ENCODE data around the gene BMP7.

Gene BMP7

GRCh38 chr20:57146155-57146554 is 120.3 kb downstream of the BMP7 start:
- H3K9me3 Mint-ChIP-seq = peaks cover under 1% of the 10 kb centered on the region
- H3K27me3 Mint-ChIP-seq (ENCODE audit: low read depth, poor library complexity) = peaks cover 16% of the 10 kb centered on the region
- no peak for DNase-seq
- no peak overlapping the region for H3K4me3 Mint-ChIP-seq
- H3K36me3 Mint-ChIP-seq (ENCODE audit: low read depth) = peaks cover under 1% of the 10 kb centered on the region
- TF ChIP-seq, protein P1, sequence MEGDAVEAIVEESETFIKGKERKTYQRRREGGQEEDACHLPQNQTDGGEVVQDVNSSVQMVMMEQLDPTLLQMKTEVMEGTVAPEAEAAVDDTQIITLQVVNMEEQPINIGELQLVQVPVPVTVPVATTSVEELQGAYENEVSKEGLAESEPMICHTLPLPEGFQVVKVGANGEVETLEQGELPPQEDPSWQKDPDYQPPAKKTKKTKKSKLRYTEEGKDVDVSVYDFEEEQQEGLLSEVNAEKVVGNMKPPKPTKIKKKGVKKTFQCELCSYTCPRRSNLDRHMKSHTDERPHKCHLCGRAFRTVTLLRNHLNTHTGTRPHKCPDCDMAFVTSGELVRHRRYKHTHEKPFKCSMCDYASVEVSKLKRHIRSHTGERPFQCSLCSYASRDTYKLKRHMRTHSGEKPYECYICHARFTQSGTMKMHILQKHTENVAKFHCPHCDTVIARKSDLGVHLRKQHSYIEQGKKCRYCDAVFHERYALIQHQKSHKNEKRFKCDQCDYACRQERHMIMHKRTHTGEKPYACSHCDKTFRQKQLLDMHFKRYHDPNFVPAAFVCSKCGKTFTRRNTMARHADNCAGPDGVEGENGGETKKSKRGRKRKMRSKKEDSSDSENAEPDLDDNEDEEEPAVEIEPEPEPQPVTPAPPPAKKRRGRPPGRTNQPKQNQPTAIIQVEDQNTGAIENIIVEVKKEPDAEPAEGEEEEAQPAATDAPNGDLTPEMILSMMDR (IDR thresholded peaks at IDR 0.05) = no peak
- H3K4me1 Mint-ChIP-seq = peaks cover 48% of the 10 kb centered on the region
- H3K27ac Mint-ChIP-seq = no peak overlapping the region

- TF ChIP-seq, protein P1 (IDR thresholded peaks at IDR 0.05) = no peak
- Mint-ChIP-seq H3K27ac (no peak overlapping the region), H3K36me3 (ENCODE audit: low read depth) (no peaks in the 10 kb centered on the region), H3K4me1 (peaks cover 48% of the 10 kb centered on the region), H3K9me3 (no peaks in the 10 kb centered on the region), H3K27me3 (ENCODE audit: low read depth, poor library complexity) (peaks cover 12% of the 10 kb centered on the region), H3K4me3 (no peak overlapping the region)
- no peak for DNase-seq
These were observed 121.3 kb downstream of the BMP7 start for GRCh38 chr20:57145089-57145631.

GRCh38 chr20:57143173-57143572 is 123.3 kb downstream of the BMP7 start:
- H3K36me3 Mint-ChIP-seq (ENCODE audit: low read depth) = no peaks in the 10 kb centered on the region
- no peak overlapping the region for H3K4me3 Mint-ChIP-seq
- TF ChIP-seq, protein P1 (IDR thresholded peaks at IDR 0.05) = no peak
- H3K4me1 Mint-ChIP-seq = peaks cover 38% of the 10 kb centered on the region
- no peaks in the 10 kb centered on the region for H3K9me3 Mint-ChIP-seq
- H3K27ac Mint-ChIP-seq = peak overlapping the region; percentile 55
- DNase-seq = no peak
- H3K27me3 Mint-ChIP-seq (ENCODE audit: low read depth, poor library complexity) = peaks cover 6% of the 10 kb centered on the region

- H3K36me3 Mint-ChIP-seq (ENCODE audit: low read depth) = no peaks in the 10 kb centered on the region
- H3K9me3 Mint-ChIP-seq = no peaks in the 10 kb centered on the region
- TF ChIP-seq, protein P1 (IDR thresholded peaks at IDR 0.05) = no peak
- peaks cover 33% of the 10 kb centered on the region for H3K4me1 Mint-ChIP-seq
- no peak overlapping the region for H3K27ac Mint-ChIP-seq
- no peak overlapping the region for H3K4me3 Mint-ChIP-seq
- no peak for DNase-seq
- peaks cover 6% of the 10 kb centered on the region for H3K27me3 Mint-ChIP-seq (ENCODE audit: low read depth, poor library complexity)
These were observed 123.8 kb downstream of the BMP7 start for GRCh38 chr20:57142667-57143066.

- no peak for DNase-seq
- TF ChIP-seq, protein P1 (IDR thresholded peaks at IDR 0.05) = no peak
- no peaks in the 10 kb centered on the region for H3K9me3 Mint-ChIP-seq
- no peak overlapping the region for H3K27ac Mint-ChIP-seq
- H3K4me3 Mint-ChIP-seq = no peak overlapping the region
- H3K4me1 Mint-ChIP-seq = peaks cover 32% of the 10 kb centered on the region
- peaks cover 3% of the 10 kb centered on the region for H3K27me3 Mint-ChIP-seq (ENCODE audit: low read depth, poor library complexity)
- no peaks in the 10 kb centered on the region for H3K36me3 Mint-ChIP-seq (ENCODE audit: low read depth)
These were observed 124.9 kb downstream of the BMP7 start for GRCh38 chr20:57141492-57141891.

- Mint-ChIP-seq H3K4me1 (peaks cover 36% of the 10 kb centered on the region), H3K27ac (no peak overlapping the region), H3K36me3 (ENCODE audit: low read depth) (no peaks in the 10 kb centered on the region), H3K27me3 (ENCODE audit: low read depth, poor library complexity) (peaks cover 3% of the 10 kb centered on the region), H3K4me3 (no peak overlapping the region), H3K9me3 (no peaks in the 10 kb centered on the region)
- DNase-seq = no peak
- TF ChIP-seq, protein P1 (IDR thresholded peaks at IDR 0.05) = no peak
These were observed 126.0 kb downstream of the BMP7 start for GRCh38 chr20:57140416-57140965.
